A673 (cell line): Measurements from ENCODE around the gene HAPLN3.
"Not testable (repeated sequence)": the region's sequence is repeated elsewhere in the genome, so short reads cannot be mapped to it uniquely, and the experiment has no call there.

Experiments used
- EZH2 ChIP-seq: fragments of 200-600 bp; sonication (generic); IDR thresholded peaks from 2 replicates; pipeline ENCODE4 v1.6.1; 2017; ENCODE audit warnings: borderline replicate concordance, low read depth, mild to moderate bottlenecking, mixed read lengths, antibody characterized with exemption, low read length; ENCODE audit not compliant: poor library complexity, severe bottlenecking
- TF ChIP-seq, protein P1 (sequence below): fragments of 300-800, 200-600 bp; sonication (generic); conservative IDR thresholded peaks from 2 replicates; pipeline ENCODE4 v1.5.1; 2017; ENCODE audit warnings: low read depth, mild to moderate bottlenecking, antibody characterized with exemption, low read length, moderate library complexity, mixed read lengths

DNA sequence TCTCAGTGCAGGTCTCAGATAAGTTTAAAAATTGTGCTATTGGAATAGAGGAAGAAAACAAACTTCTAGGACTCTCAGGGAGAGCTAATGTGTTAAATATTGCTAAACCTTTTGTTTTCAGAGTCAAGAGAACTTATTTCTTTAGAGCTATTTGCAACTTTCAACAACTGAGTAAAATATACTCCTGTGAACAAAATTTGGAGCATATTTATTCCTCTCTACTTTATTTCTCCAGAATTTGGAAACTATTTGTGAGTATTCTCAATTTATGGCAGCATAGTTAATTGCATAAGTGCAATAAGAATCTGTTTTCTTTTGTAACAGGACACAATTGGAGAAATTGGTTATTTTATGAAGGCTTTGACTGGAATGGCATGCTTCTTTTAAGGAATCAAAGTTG, 32.8 kb upstream of the HAPLN3 start:
- TF ChIP-seq, protein P1, sequence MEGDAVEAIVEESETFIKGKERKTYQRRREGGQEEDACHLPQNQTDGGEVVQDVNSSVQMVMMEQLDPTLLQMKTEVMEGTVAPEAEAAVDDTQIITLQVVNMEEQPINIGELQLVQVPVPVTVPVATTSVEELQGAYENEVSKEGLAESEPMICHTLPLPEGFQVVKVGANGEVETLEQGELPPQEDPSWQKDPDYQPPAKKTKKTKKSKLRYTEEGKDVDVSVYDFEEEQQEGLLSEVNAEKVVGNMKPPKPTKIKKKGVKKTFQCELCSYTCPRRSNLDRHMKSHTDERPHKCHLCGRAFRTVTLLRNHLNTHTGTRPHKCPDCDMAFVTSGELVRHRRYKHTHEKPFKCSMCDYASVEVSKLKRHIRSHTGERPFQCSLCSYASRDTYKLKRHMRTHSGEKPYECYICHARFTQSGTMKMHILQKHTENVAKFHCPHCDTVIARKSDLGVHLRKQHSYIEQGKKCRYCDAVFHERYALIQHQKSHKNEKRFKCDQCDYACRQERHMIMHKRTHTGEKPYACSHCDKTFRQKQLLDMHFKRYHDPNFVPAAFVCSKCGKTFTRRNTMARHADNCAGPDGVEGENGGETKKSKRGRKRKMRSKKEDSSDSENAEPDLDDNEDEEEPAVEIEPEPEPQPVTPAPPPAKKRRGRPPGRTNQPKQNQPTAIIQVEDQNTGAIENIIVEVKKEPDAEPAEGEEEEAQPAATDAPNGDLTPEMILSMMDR, result not testable (repeated sequence)
- not testable (repeated sequence) for TF ChIP-seq EZH2
